SJSA1 (cell line): ENCODE data around the gene USH2A. TPM values are rescaled to one million over a fixed set of nuclear protein-coding genes. Genes with fewer than 3 reads are reported as not detected.

Source experiments
- DNase-seq, 2 experiments: peaks; one replicate each; pipeline ENCODE4 v3.0.0-alpha.2; 2015 to 2020; ENCODE audit warnings: low spot score in 2 of 2, low read depth in 1 of 2
- H3K27ac ChIP-seq: fragments of 250-450 bp; sonication (Bioruptor Pico); 2 replicates; pipeline ENCODE4 v1.5.1; 2020; ENCODE audit warnings: mild to moderate bottlenecking, moderate library complexity
- H3K27me3 ChIP-seq: fragments of 250-450 bp; sonication (Bioruptor Pico); replicated peaks from 2 replicates; pipeline ENCODE4 v1.5.1; 2020; ENCODE audit warnings: mild to moderate bottlenecking, moderate library complexity
- H3K36me3 ChIP-seq: fragments of 250-450 bp; sonication (Bioruptor Pico); 2 replicates; pipeline ENCODE4 v1.5.1; 2020; ENCODE audit warnings: mild to moderate bottlenecking
- H3K4me1 ChIP-seq: fragments of 250-450 bp; sonication (Bioruptor Pico); replicated peaks from 2 replicates; pipeline ENCODE4 v1.6.1; 2021; ENCODE audit warnings: mild to moderate bottlenecking
- H3K4me3 ChIP-seq: fragments of 250-450 bp; sonication (Bioruptor Pico); 2 replicates; pipeline ENCODE4 v1.5.1; 2020; ENCODE audit warnings: mild to moderate bottlenecking
- H3K9me3 ChIP-seq: fragments of 250-450 bp; sonication (Bioruptor Pico); replicated peaks from 2 replicates; pipeline ENCODE4 v1.5.1; 2020; ENCODE audit warnings: mild to moderate bottlenecking
- total RNA-seq: library from RNA; depleted of rRNA; stranded (reverse); fragments of >200 nt; shearing (Covaris generic); gene quantifications from 2 replicates; pipeline ENCODE4 v1.2.3, GENCODE V29; 2014

USH2A gene
- total RNA-seq, 1 experiment from 2014 or later = not detected

DNA sequence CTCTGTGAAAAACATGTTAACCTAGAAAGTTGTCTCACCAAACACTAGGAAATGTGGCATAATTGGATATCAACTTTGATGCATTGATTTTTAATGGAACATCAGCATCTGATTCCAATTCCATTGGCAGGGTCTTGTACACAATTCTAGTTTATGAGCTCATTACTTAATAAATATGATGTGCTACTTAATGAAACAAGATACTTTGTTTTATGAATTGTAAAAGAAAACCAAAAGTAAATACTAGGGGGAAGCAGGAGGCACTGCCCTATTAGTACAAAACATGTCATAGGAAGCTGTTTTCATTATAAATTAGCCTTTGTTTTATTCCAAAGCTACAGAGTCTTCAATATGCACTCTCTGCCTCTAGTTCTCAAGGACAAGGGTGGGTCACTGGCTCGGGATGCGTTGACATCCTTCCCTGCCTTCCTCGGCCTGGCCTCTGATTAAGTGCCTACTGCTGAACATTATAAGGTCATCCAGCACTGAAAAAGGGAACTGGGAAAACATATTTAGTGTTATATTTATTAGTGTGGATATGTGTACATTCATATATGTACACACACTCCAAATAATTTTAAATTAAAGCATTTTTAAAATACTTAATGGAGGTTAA is 185.2 kb downstream of the USH2A start:
- Histone ChIP-seq H3K27me3 (peaks cover 4% of the 10 kb centered on the region; the same call in 1 of the 2 replicates), H3K4me1 (no peaks in the 10 kb centered on the region), H3K4me3 (no peak overlapping the region), H3K36me3 (no peaks in the 10 kb centered on the region), H3K9me3 (no peaks in the 10 kb centered on the region), H3K27ac (no peak overlapping the region)
- no peak for DNase-seq

DNA sequence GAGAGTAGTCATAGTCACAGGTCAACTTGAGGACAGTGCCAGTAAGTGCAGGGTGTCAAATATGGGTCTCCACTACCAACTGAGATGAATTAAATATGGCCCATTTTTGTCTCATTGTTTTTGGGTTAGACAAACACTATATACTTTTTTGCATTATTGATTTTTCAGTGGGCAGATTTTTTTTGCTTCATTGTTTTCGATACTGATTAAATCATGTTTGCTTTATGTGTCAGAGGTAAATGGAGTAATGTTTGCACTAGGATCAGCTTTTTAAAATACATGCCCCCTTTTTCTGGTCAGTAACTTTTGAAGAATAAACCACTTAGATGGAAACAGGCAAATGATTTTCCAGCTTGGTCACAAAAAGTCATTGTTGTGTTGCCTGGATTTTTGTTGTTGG is 199.0 kb downstream of the USH2A start:
- H3K9me3 ChIP-seq = no peaks in the 10 kb centered on the region
- H3K27ac ChIP-seq = no peak overlapping the region
- H3K4me3 ChIP-seq = no peak overlapping the region
- no peaks in the 10 kb centered on the region for H3K36me3 ChIP-seq
- DNase-seq = no peak
- no peaks in the 10 kb centered on the region for H3K4me1 ChIP-seq
- H3K27me3 ChIP-seq = no peaks in the 10 kb centered on the region

DNA sequence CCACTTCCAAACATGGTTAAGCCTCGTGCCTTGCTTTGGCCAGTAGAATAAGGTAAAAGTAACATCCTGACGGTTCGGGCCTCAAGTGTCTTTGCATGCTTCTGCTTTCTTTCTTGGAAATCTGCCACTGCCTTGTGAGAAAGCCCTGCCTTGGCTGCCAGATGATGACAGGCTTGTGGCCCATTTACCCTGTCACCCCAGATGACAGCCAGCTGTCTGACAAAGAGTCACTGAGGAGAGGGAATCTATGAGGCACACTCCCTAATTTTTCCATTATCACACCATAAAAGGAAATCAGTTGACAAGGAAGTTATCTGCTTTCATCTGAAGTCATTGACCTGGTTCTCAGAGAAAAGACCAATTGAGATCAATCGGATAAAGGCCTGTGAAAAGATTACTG is 199.8 kb downstream of the USH2A start:
- H3K27me3 ChIP-seq = no peaks in the 10 kb centered on the region
- H3K9me3 ChIP-seq = no peaks in the 10 kb centered on the region
- H3K36me3 ChIP-seq = no peaks in the 10 kb centered on the region
- DNase-seq = no peak
- no peaks in the 10 kb centered on the region for H3K4me1 ChIP-seq
- no peak overlapping the region for H3K27ac ChIP-seq
- no peak overlapping the region for H3K4me3 ChIP-seq

DNA sequence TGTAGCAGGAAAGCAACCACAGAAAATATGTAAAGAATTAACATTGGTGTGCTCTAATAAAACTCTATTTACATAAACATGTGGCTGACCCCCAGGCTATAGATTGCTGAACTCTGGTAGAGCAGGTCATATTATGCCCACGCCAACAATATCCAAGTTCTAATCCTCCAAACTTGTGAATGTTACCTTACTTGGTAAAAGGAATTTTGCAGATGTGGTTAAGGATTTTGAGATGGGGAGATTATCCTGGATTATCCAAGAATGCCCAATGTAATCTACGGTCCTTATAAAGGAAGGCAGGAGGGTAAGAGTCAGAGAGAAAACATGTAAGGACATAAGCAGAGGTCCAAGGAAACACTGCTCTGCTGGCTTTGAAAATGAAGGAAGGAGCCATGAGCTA is 201.0 kb downstream of the USH2A start:
- no peak overlapping the region for H3K27ac ChIP-seq

DNA sequence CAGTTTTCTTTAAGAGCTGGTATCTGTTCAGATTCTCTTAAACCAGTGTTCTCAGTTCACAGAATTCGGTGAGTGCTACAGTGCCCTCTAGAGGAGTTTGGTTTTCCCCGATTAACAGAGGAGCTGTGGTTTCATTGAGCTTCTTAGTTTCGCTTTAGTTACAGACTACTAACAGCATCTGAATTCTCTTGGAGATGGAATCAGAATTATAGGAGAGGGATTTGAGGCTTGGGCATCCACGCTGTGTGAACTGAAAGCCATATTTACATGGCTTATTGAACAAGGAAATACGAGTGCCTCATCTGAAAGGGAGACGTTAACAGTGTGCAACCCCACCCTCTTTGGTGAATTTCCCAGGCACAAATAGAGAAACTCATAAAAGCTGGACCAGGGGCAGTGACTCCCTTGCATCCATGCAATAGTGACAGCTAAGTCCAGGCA is 202.0 kb downstream of the USH2A start:
- no peaks in the 10 kb centered on the region for H3K36me3 ChIP-seq
- no peaks in the 10 kb centered on the region for H3K4me1 ChIP-seq
- H3K27me3 ChIP-seq = no peaks in the 10 kb centered on the region
- no peak overlapping the region for H3K27ac ChIP-seq
- no peaks in the 10 kb centered on the region for H3K9me3 ChIP-seq
- DNase-seq = peak in 1 of 2 experiments; percentile 57
- H3K4me3 ChIP-seq = peak overlapping the region; percentile 37

More for the DNA sequence above, 201.0 kb downstream of the USH2A start:
- no peaks in the 10 kb centered on the region for H3K27me3 ChIP-seq
- H3K4me1 ChIP-seq = no peaks in the 10 kb centered on the region
- DNase-seq = no peak
- no peaks in the 10 kb centered on the region for H3K36me3 ChIP-seq
- no peak overlapping the region for H3K4me3 ChIP-seq
- H3K9me3 ChIP-seq = no peaks in the 10 kb centered on the region

DNA sequence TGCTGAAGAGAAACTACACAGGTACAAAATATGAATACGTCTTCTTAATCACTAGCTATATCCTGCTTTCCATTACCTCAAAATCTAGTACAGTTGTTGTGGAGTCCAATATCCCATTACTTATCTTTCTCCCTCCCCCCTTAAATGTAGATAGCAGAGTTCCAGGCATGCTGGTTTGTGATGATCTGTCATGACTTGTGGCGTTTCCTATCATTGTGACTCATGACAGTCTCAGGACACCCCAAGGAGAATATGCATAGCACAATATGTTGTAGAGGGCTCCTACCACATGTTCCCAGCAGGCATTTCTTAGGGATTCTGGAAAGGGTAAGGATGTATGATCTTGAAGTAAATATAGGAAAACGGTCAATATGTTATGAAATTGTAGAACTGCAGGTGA is 206.9 kb downstream of the USH2A start:
- H3K9me3 ChIP-seq = no peaks in the 10 kb centered on the region
- H3K4me3 ChIP-seq = no peak overlapping the region
- H3K27me3 ChIP-seq = no peaks in the 10 kb centered on the region
- no peak for DNase-seq
- no peak overlapping the region for H3K27ac ChIP-seq
- H3K36me3 ChIP-seq = no peaks in the 10 kb centered on the region
- no peaks in the 10 kb centered on the region for H3K4me1 ChIP-seq

DNA sequence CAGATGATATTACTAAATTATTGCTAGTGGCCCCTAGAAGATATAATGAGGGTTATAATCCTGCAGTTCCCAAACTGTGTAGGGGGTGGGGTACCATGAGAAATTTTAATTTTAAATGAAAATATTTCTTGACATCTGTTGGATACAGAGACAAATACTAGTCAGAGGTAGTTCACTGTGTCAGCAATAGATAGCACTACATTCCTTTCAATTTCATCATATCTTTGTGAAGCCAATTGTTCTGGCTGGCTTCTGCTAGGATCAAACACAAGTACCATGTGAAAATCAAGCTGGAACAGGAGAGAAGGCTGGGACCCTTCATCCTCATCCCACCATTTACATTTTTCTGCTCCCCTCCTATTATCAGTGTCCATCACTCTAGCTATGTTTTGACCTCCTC is 208.1 kb downstream of the USH2A start:
- Histone ChIP-seq H3K36me3 (no peaks in the 10 kb centered on the region), H3K4me1 (no peaks in the 10 kb centered on the region), H3K27me3 (no peaks in the 10 kb centered on the region), H3K27ac (no peak overlapping the region), H3K4me3 (no peak overlapping the region), H3K9me3 (no peaks in the 10 kb centered on the region)
- no peak for DNase-seq

DNA sequence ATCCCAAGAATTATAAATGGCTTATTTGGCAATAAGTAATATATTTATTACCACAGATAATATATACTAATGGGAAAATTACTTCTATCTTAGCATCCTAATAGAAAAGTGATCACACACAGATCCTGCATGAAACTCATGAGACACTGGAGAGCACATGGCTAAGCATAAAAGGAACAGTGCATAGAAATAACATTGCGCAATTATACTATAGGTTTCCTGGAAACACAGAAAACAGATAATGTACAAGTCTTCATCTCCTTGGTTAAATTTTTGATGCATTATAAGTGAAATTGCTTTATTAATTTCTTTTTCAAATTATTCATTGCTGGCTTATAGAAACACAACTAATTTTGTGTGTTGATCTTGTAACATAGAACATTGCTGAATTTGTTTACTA is 210.4 kb downstream of the USH2A start:
- Histone ChIP-seq H3K27ac (no peak overlapping the region), H3K4me1 (no peaks in the 10 kb centered on the region), H3K4me3 (no peak overlapping the region), H3K9me3 (no peaks in the 10 kb centered on the region), H3K27me3 (no peaks in the 10 kb centered on the region), H3K36me3 (no peaks in the 10 kb centered on the region)
- no peak for DNase-seq

DNA sequence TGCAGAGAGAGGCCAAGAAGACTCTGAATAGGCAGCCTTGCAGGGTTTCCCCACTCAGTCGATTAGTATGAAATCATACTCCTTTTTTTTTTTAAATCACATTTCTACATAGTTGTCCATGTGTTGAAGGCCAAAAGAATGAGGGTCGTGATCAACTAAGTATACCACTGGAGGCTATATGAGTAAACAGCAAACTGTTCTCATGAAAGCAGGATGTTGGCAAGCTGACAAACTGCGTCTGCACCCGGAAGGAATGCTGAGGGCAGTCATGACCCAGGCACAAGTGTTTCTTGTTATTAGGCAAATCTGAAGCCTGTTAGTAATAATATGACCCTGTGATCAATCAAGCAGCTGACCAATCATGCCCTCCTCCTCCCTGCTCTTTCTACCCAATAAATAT is 213.2 kb downstream of the USH2A start:
- no peaks in the 10 kb centered on the region for H3K27me3 ChIP-seq

DNA sequence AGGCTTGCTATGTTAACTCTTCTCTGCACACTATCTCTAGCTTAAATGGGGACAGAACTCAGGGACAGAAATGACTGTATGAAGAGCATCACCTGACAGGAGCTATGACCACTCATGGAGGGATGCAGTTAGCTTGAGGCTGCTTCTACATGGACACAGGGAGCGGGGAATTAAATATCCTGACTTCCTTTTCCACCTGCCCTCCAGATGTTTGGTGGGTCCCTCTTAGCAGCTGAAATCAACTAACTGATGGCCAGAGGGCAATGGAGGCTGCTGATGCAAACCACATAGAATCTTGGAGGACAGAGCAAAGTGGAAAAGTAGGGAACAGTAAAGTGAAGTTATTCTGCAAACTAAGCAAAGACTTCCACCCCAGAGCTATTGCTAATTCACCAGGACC is 214.1 kb downstream of the USH2A start:
- Histone ChIP-seq H3K4me1 (no peaks in the 10 kb centered on the region), H3K36me3 (no peaks in the 10 kb centered on the region), H3K9me3 (no peaks in the 10 kb centered on the region), H3K27me3 (no peaks in the 10 kb centered on the region), H3K27ac (no peak overlapping the region), H3K4me3 (no peak overlapping the region)
- DNase-seq = no peak

More for the DNA sequence above, 213.2 kb downstream of the USH2A start:
- Histone ChIP-seq H3K36me3 (no peaks in the 10 kb centered on the region), H3K4me1 (no peaks in the 10 kb centered on the region), H3K4me3 (no peak overlapping the region), H3K27ac (no peak overlapping the region), H3K9me3 (no peaks in the 10 kb centered on the region)
- no peak for DNase-seq

DNA sequence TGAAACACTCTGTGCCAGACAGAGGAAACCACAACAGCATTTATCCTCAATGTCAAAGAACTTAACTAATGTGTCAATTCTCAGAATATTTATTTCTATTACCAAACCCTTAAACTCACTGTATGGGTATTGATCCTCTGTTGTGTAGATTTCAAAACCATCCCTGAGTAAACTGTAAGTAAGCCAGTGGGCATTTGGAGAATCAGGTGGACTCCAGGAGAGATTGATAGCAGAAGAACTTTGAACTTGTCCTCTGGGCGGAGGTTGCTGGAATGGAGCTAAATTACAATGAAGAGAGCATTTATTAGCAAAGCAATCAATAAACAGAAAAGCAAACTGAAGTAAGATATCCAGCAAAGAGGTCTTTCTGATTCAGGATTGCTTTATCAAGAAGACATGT is 216.1 kb downstream of the USH2A start:
- no peak overlapping the region for H3K27ac ChIP-seq
- H3K36me3 ChIP-seq = no peaks in the 10 kb centered on the region
- no peaks in the 10 kb centered on the region for H3K9me3 ChIP-seq
- H3K4me3 ChIP-seq = no peak overlapping the region
- no peaks in the 10 kb centered on the region for H3K4me1 ChIP-seq
- DNase-seq = no peak
- H3K27me3 ChIP-seq = no peaks in the 10 kb centered on the region

DNA sequence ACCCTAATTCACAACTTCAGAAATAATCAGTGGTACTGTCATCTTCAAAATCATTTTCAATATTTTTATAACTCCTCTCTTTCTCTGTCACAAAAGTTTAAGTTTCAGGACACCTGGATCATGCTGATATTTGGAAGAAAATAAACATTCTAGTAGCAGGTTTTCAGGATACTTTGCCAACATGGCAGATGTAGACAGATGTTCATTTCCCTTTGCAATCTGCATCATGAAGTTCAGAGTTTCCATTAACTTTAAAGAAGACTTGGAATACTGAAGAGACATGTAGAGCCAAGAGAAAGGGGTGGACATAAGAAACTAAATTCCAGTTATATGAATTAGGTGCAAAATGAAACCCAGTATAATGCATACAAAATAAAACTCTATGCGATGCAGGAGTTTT is 218.1 kb downstream of the USH2A start:
- Histone ChIP-seq H3K4me1 (no peaks in the 10 kb centered on the region), H3K27ac (no peak overlapping the region), H3K4me3 (no peak overlapping the region), H3K36me3 (no peaks in the 10 kb centered on the region), H3K9me3 (no peaks in the 10 kb centered on the region), H3K27me3 (no peaks in the 10 kb centered on the region)
- no peak for DNase-seq

DNA sequence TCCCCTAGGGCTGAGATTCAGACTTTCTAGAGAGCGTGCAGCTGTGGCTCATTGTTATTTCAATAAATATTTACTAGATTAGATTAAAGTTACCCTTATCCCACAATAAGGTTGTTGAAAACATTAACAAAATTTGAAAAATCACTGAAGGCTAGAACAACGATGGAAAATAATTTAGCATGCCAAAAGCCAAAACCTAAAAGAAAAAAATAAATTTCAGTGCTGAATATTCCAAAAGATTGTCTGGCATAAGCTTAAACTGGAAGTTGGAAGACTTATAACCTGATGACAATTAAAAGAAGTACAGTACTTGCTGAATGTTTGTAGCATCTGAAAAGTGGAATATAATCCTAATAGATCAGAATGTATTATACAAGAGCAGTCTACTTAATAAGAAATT is 221.3 kb downstream of the USH2A start:
- Histone ChIP-seq H3K27ac (no peak overlapping the region), H3K36me3 (no peaks in the 10 kb centered on the region), H3K4me1 (no peaks in the 10 kb centered on the region), H3K4me3 (no peak overlapping the region), H3K9me3 (no peaks in the 10 kb centered on the region), H3K27me3 (no peaks in the 10 kb centered on the region)
- no peak for DNase-seq

DNA sequence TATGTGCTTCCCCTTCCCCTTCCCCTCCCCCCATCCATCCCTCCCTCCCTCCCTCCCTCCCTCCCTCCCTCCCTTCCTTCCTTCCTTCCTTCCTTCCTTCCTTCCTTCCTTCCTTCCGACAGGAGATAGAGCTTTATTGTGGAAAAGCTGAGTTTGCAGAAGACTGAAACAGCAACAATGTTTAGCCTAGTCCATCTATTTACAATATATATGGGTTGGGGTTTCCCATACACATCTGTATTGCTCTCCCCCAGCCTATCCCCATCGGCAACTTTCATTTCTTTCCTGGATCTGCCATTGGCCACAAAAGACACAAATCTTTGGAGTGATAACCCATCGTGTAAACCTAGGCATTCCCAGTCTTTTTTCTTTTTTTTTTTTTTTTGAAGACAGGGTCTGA is 222.3 kb downstream of the USH2A start:
- H3K4me3 ChIP-seq = no peak overlapping the region
- no peaks in the 10 kb centered on the region for H3K36me3 ChIP-seq
- no peaks in the 10 kb centered on the region for H3K4me1 ChIP-seq
- H3K27ac ChIP-seq = no peak overlapping the region
- H3K27me3 ChIP-seq = no peaks in the 10 kb centered on the region
- no peaks in the 10 kb centered on the region for H3K9me3 ChIP-seq
- DNase-seq = no peak

DNA sequence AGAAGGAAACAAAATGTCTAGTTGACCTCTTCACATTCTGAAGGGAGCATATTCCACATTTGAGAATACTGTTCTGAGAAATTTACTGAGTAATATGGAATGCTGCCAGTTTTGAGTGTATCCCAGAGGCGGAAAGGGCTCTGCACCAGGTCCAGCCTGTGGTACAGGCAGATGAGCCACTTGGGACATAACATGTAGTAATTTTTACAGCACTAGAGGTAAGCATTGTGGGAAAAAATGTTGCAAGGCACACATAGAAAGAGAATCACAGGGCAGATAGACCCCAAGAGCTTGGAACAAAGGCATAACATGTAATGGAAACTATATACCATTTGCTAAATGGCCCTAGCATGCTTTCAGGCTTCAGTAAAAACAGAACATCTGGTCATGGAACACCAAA is 228.5 kb downstream of the USH2A start:
- Histone ChIP-seq H3K27me3 (0 out of 2 replicates have a peak, but pooled peaks cover 2% of the 10 kb centered on the region), H3K36me3 (no peaks in the 10 kb centered on the region)
- no peak for DNase-seq

More for the DNA sequence above, 228.5 kb downstream of the USH2A start:
- Histone ChIP-seq H3K4me1 (no peaks in the 10 kb centered on the region), H3K27ac (no peak overlapping the region), H3K4me3 (no peak overlapping the region), H3K9me3 (no peaks in the 10 kb centered on the region)
